Measurements from ENCODE around the gene HMHB1.
A peak's percentile ranks its signal among the peaks of the same experiment; 100 is the strongest.

Gene HMHB1

DNA sequence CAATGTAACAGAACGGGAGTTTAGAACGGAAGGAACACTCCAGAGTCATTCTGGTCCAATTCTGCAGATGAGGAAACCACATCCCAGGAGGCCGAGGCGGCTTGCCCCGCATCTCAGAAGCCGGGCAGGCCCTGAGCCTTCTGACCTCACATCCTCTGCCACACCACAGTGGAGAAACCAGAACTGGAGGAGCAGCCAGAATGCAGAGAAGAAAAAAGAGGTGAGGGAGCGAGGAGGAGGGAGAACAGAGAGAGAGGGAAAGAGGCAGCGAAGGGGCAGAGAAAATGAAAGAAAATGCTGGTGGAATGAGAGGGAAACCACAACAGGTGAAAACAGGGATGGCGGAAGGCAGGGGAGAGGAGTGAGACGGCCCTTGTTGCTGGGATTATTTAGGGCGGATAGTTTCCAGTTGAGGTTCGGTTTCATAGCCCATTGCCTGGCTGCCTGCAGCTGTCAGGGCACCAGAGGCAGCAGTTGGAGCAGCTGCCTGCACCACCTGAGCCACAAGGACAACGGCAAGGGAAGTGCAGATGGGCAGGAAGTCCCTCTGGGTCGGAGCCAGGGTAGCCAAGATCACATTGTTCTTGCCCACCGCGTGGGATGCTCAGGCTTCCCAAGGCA, at the start of gene HMHB1:
Gene HMHB1 (plus strand): TSS at position 77 of the 621 bp plus-strand sequence.
- Histone ChIP-seq H3K27ac (ENCODE audit: low read length) (no peak within 1 kb of the TSS), H3K4me1 (ENCODE audit: control insufficient read depth in 1 of 2, insufficient read depth in 2 of 2, low read length in 2 of 2) (no peaks in the 10 kb centered on the region), H3K27me3 (ENCODE audit: low read depth, low read length) (no peaks in the 10 kb centered on the region), H3K36me3 (ENCODE audit: control insufficient read depth in 1 of 2, insufficient read depth in 2 of 2, low read length in 2 of 2) (no peaks in the 10 kb centered on the region), H3K4me3 (ENCODE audit: low read depth in 1 of 2, low read length in 2 of 2) (peak within 1 kb of the TSS in 1 of 2 donors; percentile 28), H3K9me3 (ENCODE audit: control insufficient read depth in 1 of 2, low read length in 2 of 2) (no peaks in the 10 kb centered on the region)

DNA sequence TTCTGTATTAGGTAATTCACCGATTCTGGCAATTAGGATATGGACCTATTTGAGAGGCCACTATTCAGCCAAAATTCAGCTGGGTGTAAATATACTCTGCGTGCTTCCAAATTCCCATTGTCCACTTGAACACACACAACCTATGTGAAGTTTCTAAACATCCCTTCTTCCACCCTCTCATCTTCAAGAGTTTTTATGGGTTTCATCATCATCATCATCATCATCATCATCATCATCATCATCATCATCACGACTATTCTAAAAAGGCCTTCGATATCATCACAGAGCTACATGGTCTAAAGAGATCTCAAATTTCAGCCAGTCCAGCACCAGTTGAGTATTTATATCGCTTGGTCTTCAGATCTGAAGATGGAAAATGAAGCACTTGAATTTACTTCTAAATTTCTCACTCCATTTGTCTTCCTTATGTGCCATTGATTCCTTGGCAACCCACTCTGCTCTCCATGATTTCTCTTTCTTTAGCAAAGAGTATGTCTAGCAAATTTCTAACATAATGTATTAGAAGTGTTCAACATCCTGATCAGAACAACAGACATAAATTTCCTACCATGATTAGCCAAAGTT, 49.2 kb upstream of the HMHB1 start:
- peaks cover 0 to 18% of the 10 kb centered on the region in 2 donors for H3K4me1 ChIP-seq (ENCODE audit: control insufficient read depth in 1 of 2, insufficient read depth in 2 of 2, low read length in 2 of 2)
- H3K27ac ChIP-seq (ENCODE audit: low read length), result no peak overlapping the region
- no peak overlapping the region for H3K4me3 ChIP-seq (ENCODE audit: low read depth in 1 of 2, low read length in 2 of 2)
- no peaks in the 10 kb centered on the region for H3K27me3 ChIP-seq (ENCODE audit: low read depth, low read length)
- no peaks in the 10 kb centered on the region for H3K36me3 ChIP-seq (ENCODE audit: control insufficient read depth in 1 of 2, insufficient read depth in 2 of 2, low read length in 2 of 2)
- H3K9me3 ChIP-seq (ENCODE audit: control insufficient read depth in 1 of 2, low read length in 2 of 2), result no peaks in the 10 kb centered on the region

DNA sequence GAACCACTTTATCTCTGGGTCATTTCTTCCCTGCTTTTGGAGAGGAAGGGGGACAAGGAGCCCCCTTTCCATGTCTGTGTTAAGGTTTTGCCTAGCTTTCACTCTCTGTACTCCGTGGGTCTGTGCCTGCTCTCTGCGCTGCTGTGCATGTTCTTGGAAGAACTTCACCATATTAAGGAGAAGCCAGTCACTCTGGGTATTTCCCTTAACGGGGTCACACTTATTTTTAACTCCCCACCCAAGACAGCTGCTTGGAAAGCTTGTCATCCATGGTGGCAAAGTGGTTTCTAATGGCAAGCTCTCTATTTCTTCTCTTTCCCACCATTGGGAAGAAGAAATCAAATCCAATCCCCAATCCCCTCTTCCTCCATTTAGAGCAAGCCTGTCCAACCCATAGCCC, 44.8 kb upstream of the HMHB1 start:
- H3K4me1 ChIP-seq (ENCODE audit: control insufficient read depth in 1 of 2, insufficient read depth in 2 of 2, low read length in 2 of 2), result peaks cover 0 to 18% of the 10 kb centered on the region in 2 donors
- H3K27ac ChIP-seq (ENCODE audit: low read length), result no peak overlapping the region
- no peaks in the 10 kb centered on the region for H3K27me3 ChIP-seq (ENCODE audit: low read depth, low read length)
- H3K4me3 ChIP-seq (ENCODE audit: low read depth in 1 of 2, low read length in 2 of 2), result no peak overlapping the region
- no peaks in the 10 kb centered on the region for H3K9me3 ChIP-seq (ENCODE audit: control insufficient read depth in 1 of 2, low read length in 2 of 2)
- H3K36me3 ChIP-seq (ENCODE audit: control insufficient read depth in 1 of 2, insufficient read depth in 2 of 2, low read length in 2 of 2), result no peaks in the 10 kb centered on the region

DNA sequence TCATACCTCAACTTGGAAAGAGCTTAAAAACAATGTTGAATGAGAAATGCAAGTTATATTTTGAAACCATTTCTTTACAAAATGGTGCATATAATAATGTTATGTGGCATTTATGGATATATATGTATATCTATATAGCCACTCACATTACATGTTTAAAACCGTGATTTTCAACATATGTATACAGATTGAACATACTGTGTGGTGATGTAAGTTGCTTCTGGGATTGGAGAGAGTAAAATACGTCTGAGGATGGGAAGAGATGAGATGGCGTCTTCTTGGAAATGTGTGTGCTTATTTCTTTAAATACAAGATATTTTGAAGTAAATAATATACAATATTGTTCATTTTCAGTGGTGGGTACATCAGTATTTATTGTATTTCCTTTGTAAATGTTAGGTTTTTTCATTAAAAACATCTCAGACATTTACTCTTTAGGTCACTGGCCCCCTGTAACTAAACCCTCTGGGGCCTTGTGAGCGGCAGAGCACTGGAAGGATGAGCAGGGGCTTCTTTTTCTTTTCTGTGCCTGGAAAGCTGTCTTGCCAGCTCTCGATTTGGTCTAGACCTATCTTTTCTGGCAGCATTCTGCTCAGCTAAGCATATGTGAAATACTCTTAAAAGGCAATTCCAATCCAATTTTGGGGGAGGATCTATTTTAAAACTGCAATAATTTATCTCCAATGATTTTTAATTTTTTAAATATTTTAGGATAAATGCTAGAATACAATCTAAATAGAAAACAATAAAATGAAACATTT, 42.8 kb upstream of the HMHB1 start:
- Histone ChIP-seq H3K4me3 (ENCODE audit: low read depth in 1 of 2, low read length in 2 of 2) (no peak overlapping the region), H3K36me3 (ENCODE audit: control insufficient read depth in 1 of 2, insufficient read depth in 2 of 2, low read length in 2 of 2) (no peaks in the 10 kb centered on the region), H3K27ac (ENCODE audit: low read length) (no peak overlapping the region), H3K27me3 (ENCODE audit: low read depth, low read length) (no peaks in the 10 kb centered on the region), H3K9me3 (ENCODE audit: control insufficient read depth in 1 of 2, low read length in 2 of 2) (no peaks in the 10 kb centered on the region), H3K4me1 (ENCODE audit: control insufficient read depth in 1 of 2, insufficient read depth in 2 of 2, low read length in 2 of 2) (peaks cover 0 to 18% of the 10 kb centered on the region in 2 donors)

DNA sequence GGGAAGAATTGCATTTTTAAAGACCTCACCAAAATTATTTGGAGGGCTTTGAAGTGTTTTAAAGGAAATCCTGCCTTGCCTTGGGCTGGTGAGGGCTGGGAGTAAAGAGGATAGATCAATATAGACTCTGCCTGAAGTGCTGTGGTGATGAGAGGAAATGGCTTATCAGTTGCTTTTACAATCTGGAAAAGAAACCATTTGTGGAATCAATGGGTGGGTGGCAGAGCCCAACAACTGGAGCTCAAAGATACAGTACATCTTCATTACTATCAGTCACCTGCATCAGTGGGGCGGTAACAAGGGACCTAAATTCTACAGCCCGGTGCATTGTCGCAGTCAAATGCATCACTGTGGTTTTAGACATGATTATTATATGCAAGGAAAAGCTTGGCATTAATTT, 41.5 kb upstream of the HMHB1 start:
- Histone ChIP-seq H3K4me1 (ENCODE audit: control insufficient read depth in 1 of 2, insufficient read depth in 2 of 2, low read length in 2 of 2) (peaks cover 0 to 18% of the 10 kb centered on the region in 2 donors), H3K36me3 (ENCODE audit: control insufficient read depth in 1 of 2, insufficient read depth in 2 of 2, low read length in 2 of 2) (no peaks in the 10 kb centered on the region), H3K9me3 (ENCODE audit: control insufficient read depth in 1 of 2, low read length in 2 of 2) (no peaks in the 10 kb centered on the region), H3K27ac (ENCODE audit: low read length) (no peak overlapping the region), H3K4me3 (ENCODE audit: low read depth in 1 of 2, low read length in 2 of 2) (no peak overlapping the region), H3K27me3 (ENCODE audit: low read depth, low read length) (no peaks in the 10 kb centered on the region)

DNA sequence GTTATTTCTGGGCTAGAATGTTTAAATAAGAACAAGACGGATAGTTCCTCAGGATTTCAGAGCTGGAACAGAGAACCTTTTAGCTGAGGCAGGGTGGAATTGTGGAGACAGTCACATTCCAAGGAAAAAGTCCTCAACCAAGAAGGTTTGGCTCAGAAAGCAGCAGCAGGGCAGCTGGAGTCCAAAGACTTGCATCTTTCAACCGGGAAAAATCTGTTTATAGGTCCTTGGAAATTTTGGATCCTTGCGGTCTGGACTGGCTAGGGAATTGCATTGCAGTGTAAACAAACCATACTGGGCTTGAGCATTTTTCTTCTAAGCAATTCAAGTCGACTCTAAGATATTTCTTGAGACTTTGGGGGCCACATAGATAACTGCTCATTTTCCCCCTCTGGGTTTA, 40.8 kb upstream of the HMHB1 start:
- no peaks in the 10 kb centered on the region for H3K36me3 ChIP-seq (ENCODE audit: control insufficient read depth in 1 of 2, insufficient read depth in 2 of 2, low read length in 2 of 2)
- H3K4me1 ChIP-seq (ENCODE audit: control insufficient read depth in 1 of 2, insufficient read depth in 2 of 2, low read length in 2 of 2), result peaks cover 0 to 18% of the 10 kb centered on the region in 2 donors
- H3K27ac ChIP-seq (ENCODE audit: low read length), result no peak overlapping the region
- no peaks in the 10 kb centered on the region for H3K27me3 ChIP-seq (ENCODE audit: low read depth, low read length)
- H3K4me3 ChIP-seq (ENCODE audit: low read depth in 1 of 2, low read length in 2 of 2), result no peak overlapping the region
- no peaks in the 10 kb centered on the region for H3K9me3 ChIP-seq (ENCODE audit: control insufficient read depth in 1 of 2, low read length in 2 of 2)

DNA sequence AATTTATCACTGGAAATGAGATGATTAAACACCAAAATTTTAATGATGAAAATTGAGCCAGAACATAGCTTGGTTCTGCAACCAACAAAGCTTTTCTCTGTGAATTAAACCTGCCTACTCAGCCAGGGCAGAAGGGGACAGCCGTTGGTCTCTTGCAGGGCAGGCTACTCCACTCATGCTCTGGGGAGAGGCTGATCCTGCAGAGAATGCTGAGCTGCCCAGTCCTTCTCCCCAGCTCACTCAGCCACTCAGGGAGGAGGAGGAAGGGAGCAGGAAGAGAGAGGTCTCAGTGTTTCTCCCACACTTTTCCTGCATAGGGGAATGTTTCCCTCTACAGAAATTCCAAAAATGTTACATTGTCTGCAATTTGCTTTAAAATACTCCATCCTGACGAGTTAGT, 40.4 kb upstream of the HMHB1 start:
- Histone ChIP-seq H3K27me3 (ENCODE audit: low read depth, low read length) (no peaks in the 10 kb centered on the region), H3K27ac (ENCODE audit: low read length) (no peak overlapping the region), H3K4me1 (ENCODE audit: control insufficient read depth in 1 of 2, insufficient read depth in 2 of 2, low read length in 2 of 2) (peaks cover 0 to 18% of the 10 kb centered on the region in 2 donors), H3K4me3 (ENCODE audit: low read depth in 1 of 2, low read length in 2 of 2) (no peak overlapping the region), H3K36me3 (ENCODE audit: control insufficient read depth in 1 of 2, insufficient read depth in 2 of 2, low read length in 2 of 2) (no peaks in the 10 kb centered on the region), H3K9me3 (ENCODE audit: control insufficient read depth in 1 of 2, low read length in 2 of 2) (no peaks in the 10 kb centered on the region)

DNA sequence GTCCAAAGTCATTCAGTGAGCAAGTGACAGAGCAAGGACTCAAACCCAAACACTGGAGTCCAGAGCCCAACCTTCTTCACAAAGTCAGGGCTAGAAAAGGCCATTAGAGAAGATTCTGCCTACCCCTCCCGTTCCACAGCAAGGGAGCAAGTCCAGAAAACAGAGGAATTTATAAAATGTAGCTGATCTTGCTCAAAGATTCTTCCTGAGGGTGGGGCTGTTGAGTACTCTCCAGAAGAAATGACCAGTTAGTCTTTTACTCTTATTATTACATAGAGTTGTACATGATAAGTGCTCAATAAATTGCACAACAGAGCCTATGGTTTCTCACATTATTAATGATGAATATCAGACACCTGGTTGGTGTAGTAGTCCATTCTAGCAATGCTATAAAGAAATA, 39.3 kb upstream of the HMHB1 start:
- Histone ChIP-seq H3K36me3 (ENCODE audit: control insufficient read depth in 1 of 2, insufficient read depth in 2 of 2, low read length in 2 of 2) (no peaks in the 10 kb centered on the region), H3K27me3 (ENCODE audit: low read depth, low read length) (no peaks in the 10 kb centered on the region), H3K4me1 (ENCODE audit: control insufficient read depth in 1 of 2, insufficient read depth in 2 of 2, low read length in 2 of 2) (peaks cover 0 to 18% of the 10 kb centered on the region in 2 donors), H3K27ac (ENCODE audit: low read length) (no peak overlapping the region), H3K9me3 (ENCODE audit: control insufficient read depth in 1 of 2, low read length in 2 of 2) (no peaks in the 10 kb centered on the region), H3K4me3 (ENCODE audit: low read depth in 1 of 2, low read length in 2 of 2) (no peak overlapping the region)

DNA sequence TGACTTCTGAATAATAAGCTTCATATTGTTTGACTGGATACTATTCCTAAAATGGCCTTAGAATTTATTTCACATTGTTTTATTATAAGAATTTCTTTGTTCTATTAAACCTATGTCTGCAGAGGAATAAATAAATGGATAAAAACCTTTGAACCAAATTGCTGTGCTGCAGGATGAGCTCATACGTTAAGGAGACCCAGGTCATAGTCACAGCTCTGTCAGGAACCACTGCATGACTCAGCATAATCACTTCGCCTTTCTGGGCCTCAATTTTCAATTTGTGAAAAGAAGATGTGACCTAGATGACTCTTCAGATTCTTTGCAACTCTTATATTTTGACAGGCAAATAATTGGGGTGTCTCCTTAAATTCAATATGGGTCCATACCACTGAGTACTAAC, 36.7 kb upstream of the HMHB1 start:
- peaks cover 0 to 15% of the 10 kb centered on the region in 2 donors for H3K4me1 ChIP-seq (ENCODE audit: control insufficient read depth in 1 of 2, insufficient read depth in 2 of 2, low read length in 2 of 2)
- no peaks in the 10 kb centered on the region for H3K27me3 ChIP-seq (ENCODE audit: low read depth, low read length)
- no peak overlapping the region for H3K4me3 ChIP-seq (ENCODE audit: low read depth in 1 of 2, low read length in 2 of 2)
- no peaks in the 10 kb centered on the region for H3K9me3 ChIP-seq (ENCODE audit: control insufficient read depth in 1 of 2, low read length in 2 of 2)
- no peak overlapping the region for H3K27ac ChIP-seq (ENCODE audit: low read length)
- no peaks in the 10 kb centered on the region for H3K36me3 ChIP-seq (ENCODE audit: control insufficient read depth in 1 of 2, insufficient read depth in 2 of 2, low read length in 2 of 2)

DNA sequence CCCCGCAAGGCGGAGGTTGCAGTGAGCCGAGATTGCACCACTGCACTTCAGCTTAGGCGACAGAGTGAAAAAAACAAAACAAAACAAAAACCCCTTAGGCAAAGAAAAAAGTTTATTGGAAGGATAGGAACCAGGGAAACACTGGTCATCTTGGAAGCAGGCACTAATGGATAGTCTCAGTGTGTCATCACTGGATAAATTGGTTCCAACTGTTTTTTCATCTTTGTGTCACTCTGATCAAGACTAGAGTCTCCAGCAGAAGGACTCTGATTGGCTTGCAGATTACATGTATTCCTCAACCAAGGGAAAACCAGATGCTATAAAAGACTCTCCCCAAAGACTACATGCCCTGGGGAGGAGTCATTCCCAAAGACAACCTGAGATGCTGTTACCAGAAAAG, 35.0 kb upstream of the HMHB1 start:
- H3K27ac ChIP-seq (ENCODE audit: low read length), result no peak overlapping the region
- H3K4me3 ChIP-seq (ENCODE audit: low read depth in 1 of 2, low read length in 2 of 2), result no peak overlapping the region
- no peaks in the 10 kb centered on the region for H3K36me3 ChIP-seq (ENCODE audit: control insufficient read depth in 1 of 2, insufficient read depth in 2 of 2, low read length in 2 of 2)
- no peaks in the 10 kb centered on the region for H3K27me3 ChIP-seq (ENCODE audit: low read depth, low read length)
- no peaks in the 10 kb centered on the region for H3K4me1 ChIP-seq (ENCODE audit: control insufficient read depth in 1 of 2, insufficient read depth in 2 of 2, low read length in 2 of 2)
- no peaks in the 10 kb centered on the region for H3K9me3 ChIP-seq (ENCODE audit: control insufficient read depth in 1 of 2, low read length in 2 of 2)

DNA sequence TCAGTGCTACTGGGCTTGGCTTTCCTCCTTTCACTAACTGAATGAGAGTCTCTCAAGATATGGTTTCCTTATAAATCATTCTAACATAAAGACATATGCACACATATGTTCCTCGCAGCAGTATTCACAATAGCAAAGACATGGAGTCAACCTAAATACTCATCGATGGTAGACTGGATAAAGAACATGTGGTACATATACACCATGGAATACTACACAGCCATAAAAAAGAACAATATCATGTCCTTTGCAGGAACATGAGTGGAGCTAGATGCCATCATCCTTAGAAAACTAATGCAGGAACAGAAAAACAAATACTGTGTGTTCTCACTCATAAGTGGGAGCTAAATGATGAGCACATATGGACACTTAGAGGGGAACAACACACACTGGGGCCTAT, 32.5 kb upstream of the HMHB1 start:
- Histone ChIP-seq H3K4me1 (ENCODE audit: control insufficient read depth in 1 of 2, insufficient read depth in 2 of 2, low read length in 2 of 2) (no peaks in the 10 kb centered on the region), H3K4me3 (ENCODE audit: low read depth in 1 of 2, low read length in 2 of 2) (no peak overlapping the region), H3K36me3 (ENCODE audit: control insufficient read depth in 1 of 2, insufficient read depth in 2 of 2, low read length in 2 of 2) (no peaks in the 10 kb centered on the region), H3K9me3 (ENCODE audit: control insufficient read depth in 1 of 2, low read length in 2 of 2) (peaks cover 0 to 2% of the 10 kb centered on the region in 2 donors), H3K27ac (ENCODE audit: low read length) (no peak overlapping the region), H3K27me3 (ENCODE audit: low read depth, low read length) (no peaks in the 10 kb centered on the region)

All from muscle layer of duodenum (tissue), 2 donors.